Aorta (tissue), 5 donors: ENCODE measurements around the gene FAM241A. TPM values are rescaled to one million over a fixed set of nuclear protein-coding genes. Genes with fewer than 3 reads are reported as not detected.
A peak's percentile ranks its signal among the peaks of the same experiment; 100 is the strongest.

ENCODE experiments used
- ATAC-seq: fragments of 200-7000 bp; cut with Tn5 transposase; one replicate; pipeline ENCODE4 v1.9.1; 2022; ENCODE audit warnings: moderate library complexity; ENCODE audit not compliant: low FRiP score
- DNase-seq, 2 donors: peaks; one replicate each; pipeline ENCODE4 v3.0.0-alpha.2; 2020
- H3K27ac ChIP-seq, 2 donors: one replicate each; pipeline ENCODE4 v1.5.1; 2013; ENCODE audit warnings: low read length in 2 of 2, mild to moderate bottlenecking in 2 of 2, moderate library complexity in 2 of 2, control low read depth in 1 of 2, inconsistent platforms in 1 of 2, low read depth in 1 of 2
- H3K27me3 ChIP-seq, 2 donors: one replicate each; pipeline ENCODE4 v1.6.1; 2013; ENCODE audit warnings: control low read depth in 1 of 2, low read length in 1 of 2, mild to moderate bottlenecking in 1 of 2, moderate library complexity in 1 of 2; ENCODE audit not compliant: insufficient read depth in 2 of 2, control insufficient read depth in 1 of 2
- H3K36me3 ChIP-seq, 2 donors: one replicate each; pipeline ENCODE4 v1.6.1; 2013; ENCODE audit warnings: control low read depth in 1 of 2, low read length in 1 of 2, mild to moderate bottlenecking in 1 of 2; ENCODE audit not compliant: insufficient read depth in 2 of 2, control insufficient read depth in 1 of 2
- H3K4me1 ChIP-seq, 2 donors: one replicate each; pipeline ENCODE4 v1.6.1; 2013; ENCODE audit warnings: low read length in 2 of 2, control low read depth in 1 of 2, mild to moderate bottlenecking in 1 of 2, moderate library complexity in 1 of 2; ENCODE audit not compliant: insufficient read depth in 2 of 2, control insufficient read depth in 1 of 2
- H3K4me3 ChIP-seq, 2 donors: one replicate each; pipeline ENCODE4 v1.5.1; 2013; ENCODE audit warnings: low read length in 2 of 2, control low read depth in 1 of 2, mild to moderate bottlenecking in 1 of 2
- H3K9me3 ChIP-seq: one replicate; pipeline ENCODE4 v1.6.1; 2013; ENCODE audit warnings: mild to moderate bottlenecking, low read length; ENCODE audit not compliant: control insufficient read depth
- WGBS, 2 donors: extraction: QIAGEN DNeasy Blood & Tissue Kit; methylation state at CpG; one replicate each; pipeline ENCODE4 v1.1.7; 2013; 5-methylcytosine and 5-hydroxymethylcytosine counted together
- intact Hi-C, 2 donors: fragments of 100-400 bp; cut with DNase I; formaldehyde crosslinking; loops; one replicate each; pipeline versions ENCODE4 v1.14.2 to v1.15.0; 2022
- polyA plus RNA-seq, 2 donors: library from polyadenylated mRNA; stranded (reverse); fragments of 200-250 nt; gene quantifications; one replicate each; pipeline ENCODE4 v1.2.3, GENCODE V29; 2013
- total RNA-seq, 2 donors: library from RNA; stranded (reverse); fragmentation: NEBNext Ultra II Directional; extraction: Animal tissue kit (Norgen Biotek cat#: 25700); gene quantifications; one replicate each; pipeline ENCODE4 v1.2.1, GENCODE V29; 2021
- donor health status: healthy with polysubstance abuse.
- donor health status: Bipolar disorder and iron deficiency.
- donor health status: DM: no; HTN: no; CAD: no.
- donor health status: DM: no; HTN: no; CAD: no.
- donor health status: DM: yes; HTN: yes; CAD: no.

Gene FAM241A
- total and polyA plus RNA-seq, 4 donors: 2.2 to 8.9 (median 4.9) TPM

- WGBS, 2 donors: 67 to 69% methylated on average over 3 of the region's 3 CpGs
- no peak for DNase-seq
- ATAC-seq: no peak
- Histone ChIP-seq H3K4me1 (no peaks in the 10 kb centered on the region), H3K4me3 (peak overlapping the region in 1 of 2 donors; percentile 21), H3K27me3 (no peaks in the 10 kb centered on the region), H3K36me3 (no peaks in the 10 kb centered on the region), H3K9me3 (no peaks in the 10 kb centered on the region), H3K27ac (no peak overlapping the region)
- intact Hi-C loops: no loop called here
Measured at GRCh38 chr4:112127803-112128202, 17.5 kb upstream of the FAM241A start.

- intact Hi-C loops: no loop called here
Measured at GRCh38 chr4:112128452-112128851, 16.8 kb upstream of the FAM241A start.

GRCh38 chr4:112130906-112131305 lies 14.3 kb upstream of the FAM241A start:
- intact Hi-C loops: no loop called here
- no peak overlapping the region for H3K4me3 ChIP-seq

More at GRCh38 chr4:112128452-112128851, 16.8 kb upstream of the FAM241A start:
- DNase-seq (no peak), ATAC-seq (no peak)
- no peaks in the 10 kb centered on the region for H3K4me1 ChIP-seq
- H3K27ac ChIP-seq: no peak overlapping the region
- WGBS, 2 donors: 59 to 73% methylated on average over 2 of the region's 2 CpGs
- no peaks in the 10 kb centered on the region for H3K36me3 ChIP-seq
- H3K27me3 ChIP-seq: no peaks in the 10 kb centered on the region
- no peaks in the 10 kb centered on the region for H3K9me3 ChIP-seq
- H3K4me3 ChIP-seq: no peak overlapping the region

GRCh38 chr4:112136551-112136950 lies 8.7 kb upstream of the FAM241A start:
- ATAC-seq: no peak
- Histone ChIP-seq H3K36me3 (no peaks in the 10 kb centered on the region), H3K27ac (no peak overlapping the region), H3K4me1 (no peaks in the 10 kb centered on the region), H3K4me3 (no peak overlapping the region), H3K27me3 (no peaks in the 10 kb centered on the region), H3K9me3 (no peaks in the 10 kb centered on the region)
- intact Hi-C loops: no loop called here
- 82 to 87% methylated on average over 5 of the region's 5 CpGs for WGBS, 2 donors
- no peak for DNase-seq

More at GRCh38 chr4:112130906-112131305, 14.3 kb upstream of the FAM241A start:
- Histone ChIP-seq H3K36me3 (no peaks in the 10 kb centered on the region), H3K27ac (no peak overlapping the region), H3K27me3 (no peaks in the 10 kb centered on the region), H3K9me3 (no peaks in the 10 kb centered on the region), H3K4me1 (no peaks in the 10 kb centered on the region)
- no peak for ATAC-seq
- no peak for DNase-seq
- 20 to 23% methylated on average over 4 of the region's 4 CpGs for WGBS, 2 donors

- H3K4me3 ChIP-seq: no peak overlapping the region
- no peaks in the 10 kb centered on the region for H3K9me3 ChIP-seq
- H3K27ac ChIP-seq: no peak overlapping the region
- no peaks in the 10 kb centered on the region for H3K4me1 ChIP-seq
- DNase-seq (no peak), ATAC-seq (no peak)
- no peaks in the 10 kb centered on the region for H3K36me3 ChIP-seq
- intact Hi-C loops: no loop called here
- no peaks in the 10 kb centered on the region for H3K27me3 ChIP-seq
Measured at GRCh38 chr4:112138538-112138937, 6.7 kb upstream of the FAM241A start.

- ATAC-seq (no peak), DNase-seq (no peak)
- Histone ChIP-seq H3K4me1 (no peaks in the 10 kb centered on the region), H3K9me3 (no peaks in the 10 kb centered on the region), H3K27me3 (no peaks in the 10 kb centered on the region), H3K36me3 (no peaks in the 10 kb centered on the region), H3K4me3 (no peak overlapping the region), H3K27ac (no peak overlapping the region)
- WGBS, 2 donors: 72 to 79% methylated on average over 2 of the region's 2 CpGs
- intact Hi-C loops: no loop called here
Measured at GRCh38 chr4:112140536-112140935, 4.7 kb upstream of the FAM241A start.

- no peaks in the 10 kb centered on the region for H3K27me3 ChIP-seq
- no peak overlapping the region for H3K4me3 ChIP-seq
- no peak overlapping the region for H3K27ac ChIP-seq
- ATAC-seq (no peak), DNase-seq (no peak)
- 68 to 73% methylated on average over 6 of the region's 6 CpGs for WGBS, 2 donors
- peaks cover 0 to under 1% of the 10 kb centered on the region in 2 donors for H3K4me1 ChIP-seq
- intact Hi-C loops: no loop called here
- no peaks in the 10 kb centered on the region for H3K9me3 ChIP-seq
- H3K36me3 ChIP-seq: no peaks in the 10 kb centered on the region
Measured at GRCh38 chr4:112141366-112142138, 3.7 kb upstream of the FAM241A start.

GRCh38 chr4:112142182-112142581 lies 3.1 kb upstream of the FAM241A start:
- WGBS, 2 donors: 81% methylated on average over 2 of the region's 2 CpGs
- Histone ChIP-seq H3K27ac (no peak overlapping the region), H3K4me1 (peaks cover 0 to 4% of the 10 kb centered on the region in 2 donors), H3K4me3 (no peak overlapping the region), H3K36me3 (no peaks in the 10 kb centered on the region), H3K27me3 (no peaks in the 10 kb centered on the region), H3K9me3 (no peaks in the 10 kb centered on the region)
- DNase-seq (no peak), ATAC-seq (no peak)
- intact Hi-C loops: no loop called here

GRCh38 chr4:112143781-112144180 lies 1.5 kb upstream of the FAM241A start:
- ATAC-seq: no peak
- intact Hi-C loops: no loop called here

More at GRCh38 chr4:112143781-112144180, 1.5 kb upstream of the FAM241A start:
- H3K4me3 ChIP-seq: no peak overlapping the region
- no peaks in the 10 kb centered on the region for H3K9me3 ChIP-seq
- no peaks in the 10 kb centered on the region for H3K27me3 ChIP-seq
- DNase-seq: no peak
- 95% methylated on average over 3 of the region's 3 CpGs for WGBS, 2 donors
- no peaks in the 10 kb centered on the region for H3K36me3 ChIP-seq
- H3K4me1 ChIP-seq: peaks cover 0 to 4% of the 10 kb centered on the region in 2 donors
- H3K27ac ChIP-seq: no peak overlapping the region
